Osteoblast (primary cell): ENCODE results near the gene IDUA. TPM values are rescaled to one million over a fixed set of nuclear protein-coding genes. Genes with fewer than 3 reads are reported as not detected.

ENCODE experiments used
- DNase-seq: peaks from one replicate; pipeline ENCODE4 v3.0.0; 2011; ENCODE audit warnings: low spot score, mixed read lengths; ENCODE audit not compliant: insufficient read length; ENCODE audit errors: missing footprints
- H2AFZ ChIP-seq: 2 replicates; pipeline ENCODE4 v1.6.0; 2011; ENCODE audit warnings: mild to moderate bottlenecking, low read length
- H3K27ac ChIP-seq: 2 replicates; pipeline ENCODE4 v1.5.1; 2011; ENCODE audit warnings: mild to moderate bottlenecking, low read depth, low read length, moderate library complexity
- H3K27me3 ChIP-seq: 2 replicates; pipeline ENCODE4 v1.6.0; 2012; ENCODE audit warnings: mild to moderate bottlenecking, control low read depth, inconsistent platforms, low read length, moderate library complexity; ENCODE audit not compliant: insufficient read depth
- H3K36me3 ChIP-seq: 2 replicates; pipeline ENCODE4 v1.5.1; 2011; ENCODE audit warnings: mild to moderate bottlenecking, low read length, control low read depth, moderate library complexity; ENCODE audit not compliant: insufficient read depth
- H3K4me1 ChIP-seq: 2 replicates; pipeline ENCODE4 v1.5.1; 2011; ENCODE audit warnings: mild to moderate bottlenecking, low read length, control low read depth, moderate library complexity; ENCODE audit not compliant: insufficient read depth
- H3K4me2 ChIP-seq: 2 replicates; pipeline ENCODE4 v1.6.0; 2011; ENCODE audit warnings: mild to moderate bottlenecking, low read length; ENCODE audit not compliant: insufficient read depth
- H3K4me3 ChIP-seq: fragments of 200-600 bp; sonication (generic); 3 replicates; pipeline ENCODE4 v1.5.1; 2012; ENCODE audit warnings: mild to moderate bottlenecking, low read length, inconsistent platforms; ENCODE audit not compliant: insufficient read depth
- H3K79me2 ChIP-seq: 2 replicates; pipeline ENCODE4 v1.6.0; 2012; ENCODE audit warnings: mild to moderate bottlenecking, low read length, control low read depth, inconsistent platforms; ENCODE audit not compliant: insufficient read depth
- H3K9me3 ChIP-seq: 2 replicates; pipeline ENCODE4 v1.5.1; 2011; ENCODE audit warnings: low read depth, low read length, control low read depth
- H4K20me1 ChIP-seq: 2 replicates; pipeline ENCODE4 v1.6.0; 2012; ENCODE audit warnings: mild to moderate bottlenecking, low read length, control low read depth; ENCODE audit not compliant: insufficient read depth
- total RNA-seq: library from RNA; depleted of rRNA; stranded (reverse); fragments of >200 nt; gene quantifications from 2 replicates; pipeline ENCODE4 v1.2.3, GENCODE V29; 2012
- TF ChIP-seq, protein P1 (sequence below): IDR thresholded peaks from 2 replicates; pipeline ENCODE4 v1.5.1; 2011; ENCODE audit warnings: mild to moderate bottlenecking, low read depth, low read length, moderate library complexity; ENCODE audit errors: extremely low read depth

The IDUA gene
- total RNA-seq, 1 donor = 26.4 TPM

DNA sequence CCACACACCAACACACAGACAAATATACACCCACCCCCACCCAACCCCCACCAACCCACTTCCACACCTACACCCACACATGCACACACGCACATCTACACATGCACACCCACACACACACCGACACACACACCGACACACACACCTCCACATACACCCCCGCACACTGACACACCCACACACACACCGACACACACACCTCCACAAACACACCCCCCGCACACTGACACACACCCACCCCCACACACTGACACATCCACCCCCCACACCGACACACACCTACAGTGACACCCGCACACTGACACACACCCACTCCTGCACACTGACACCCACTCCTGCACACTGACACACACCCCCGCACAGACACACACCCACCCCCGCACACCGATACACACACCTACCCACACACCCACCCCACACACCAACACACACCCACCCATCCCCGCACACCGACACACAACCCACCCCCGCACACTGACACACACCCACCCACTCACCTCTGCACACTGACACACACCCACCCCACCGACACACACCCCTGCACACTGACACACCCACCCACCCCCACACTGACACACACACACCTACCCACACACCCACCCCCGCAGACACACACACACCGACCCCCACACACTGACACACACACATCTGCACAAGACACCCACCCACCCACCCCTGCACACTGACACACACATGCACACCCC lies 55.7 kb downstream of the IDUA start:
- H2AFZ ChIP-seq = no peak overlapping the region
- no peaks in the 10 kb centered on the region for H3K27me3 ChIP-seq
- H4K20me1 ChIP-seq = no peaks in the 10 kb centered on the region
- TF ChIP-seq, protein P1, sequence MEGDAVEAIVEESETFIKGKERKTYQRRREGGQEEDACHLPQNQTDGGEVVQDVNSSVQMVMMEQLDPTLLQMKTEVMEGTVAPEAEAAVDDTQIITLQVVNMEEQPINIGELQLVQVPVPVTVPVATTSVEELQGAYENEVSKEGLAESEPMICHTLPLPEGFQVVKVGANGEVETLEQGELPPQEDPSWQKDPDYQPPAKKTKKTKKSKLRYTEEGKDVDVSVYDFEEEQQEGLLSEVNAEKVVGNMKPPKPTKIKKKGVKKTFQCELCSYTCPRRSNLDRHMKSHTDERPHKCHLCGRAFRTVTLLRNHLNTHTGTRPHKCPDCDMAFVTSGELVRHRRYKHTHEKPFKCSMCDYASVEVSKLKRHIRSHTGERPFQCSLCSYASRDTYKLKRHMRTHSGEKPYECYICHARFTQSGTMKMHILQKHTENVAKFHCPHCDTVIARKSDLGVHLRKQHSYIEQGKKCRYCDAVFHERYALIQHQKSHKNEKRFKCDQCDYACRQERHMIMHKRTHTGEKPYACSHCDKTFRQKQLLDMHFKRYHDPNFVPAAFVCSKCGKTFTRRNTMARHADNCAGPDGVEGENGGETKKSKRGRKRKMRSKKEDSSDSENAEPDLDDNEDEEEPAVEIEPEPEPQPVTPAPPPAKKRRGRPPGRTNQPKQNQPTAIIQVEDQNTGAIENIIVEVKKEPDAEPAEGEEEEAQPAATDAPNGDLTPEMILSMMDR = no peak
- DNase-seq = no peak
- H3K4me3 ChIP-seq = no peak overlapping the region
- H3K79me2 ChIP-seq = no peaks in the 10 kb centered on the region
- H3K36me3 ChIP-seq = no peaks in the 10 kb centered on the region
- H3K9me3 ChIP-seq = no peaks in the 10 kb centered on the region
- H3K27ac ChIP-seq = no peak overlapping the region
- H3K4me1 ChIP-seq = peaks cover 58% of the 10 kb centered on the region
- H3K4me2 ChIP-seq = no peak overlapping the region

DNA sequence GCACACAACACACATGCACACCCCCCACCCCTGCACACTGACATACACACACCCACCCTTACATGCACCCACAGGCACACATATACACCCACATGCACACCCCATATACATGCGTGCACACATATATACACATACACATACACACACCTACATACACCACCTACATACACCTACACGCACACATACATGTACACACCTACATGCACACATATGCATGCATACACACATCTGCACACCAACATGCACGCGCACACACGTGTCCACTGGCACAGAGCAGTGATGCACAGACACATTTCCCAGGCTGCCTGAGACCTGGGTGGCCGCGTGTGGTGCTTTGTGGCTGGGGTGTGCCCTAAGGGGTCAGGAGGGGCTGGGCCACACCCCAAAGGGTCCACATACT lies 56.3 kb downstream of the IDUA start:
- Histone ChIP-seq H3K4me2 (peak overlapping the region; percentile 64), H3K27me3 (no peaks in the 10 kb centered on the region), H3K9me3 (no peaks in the 10 kb centered on the region), H3K27ac (peak overlapping the region; percentile 58), H3K79me2 (no peaks in the 10 kb centered on the region), H3K4me3 (peak overlapping the region; percentile 30), H2AFZ (no peak overlapping the region), H4K20me1 (no peaks in the 10 kb centered on the region), H3K36me3 (no peaks in the 10 kb centered on the region), H3K4me1 (peaks cover 65% of the 10 kb centered on the region)
- TF ChIP-seq, protein P1 = no peak
- no peak for DNase-seq

DNA sequence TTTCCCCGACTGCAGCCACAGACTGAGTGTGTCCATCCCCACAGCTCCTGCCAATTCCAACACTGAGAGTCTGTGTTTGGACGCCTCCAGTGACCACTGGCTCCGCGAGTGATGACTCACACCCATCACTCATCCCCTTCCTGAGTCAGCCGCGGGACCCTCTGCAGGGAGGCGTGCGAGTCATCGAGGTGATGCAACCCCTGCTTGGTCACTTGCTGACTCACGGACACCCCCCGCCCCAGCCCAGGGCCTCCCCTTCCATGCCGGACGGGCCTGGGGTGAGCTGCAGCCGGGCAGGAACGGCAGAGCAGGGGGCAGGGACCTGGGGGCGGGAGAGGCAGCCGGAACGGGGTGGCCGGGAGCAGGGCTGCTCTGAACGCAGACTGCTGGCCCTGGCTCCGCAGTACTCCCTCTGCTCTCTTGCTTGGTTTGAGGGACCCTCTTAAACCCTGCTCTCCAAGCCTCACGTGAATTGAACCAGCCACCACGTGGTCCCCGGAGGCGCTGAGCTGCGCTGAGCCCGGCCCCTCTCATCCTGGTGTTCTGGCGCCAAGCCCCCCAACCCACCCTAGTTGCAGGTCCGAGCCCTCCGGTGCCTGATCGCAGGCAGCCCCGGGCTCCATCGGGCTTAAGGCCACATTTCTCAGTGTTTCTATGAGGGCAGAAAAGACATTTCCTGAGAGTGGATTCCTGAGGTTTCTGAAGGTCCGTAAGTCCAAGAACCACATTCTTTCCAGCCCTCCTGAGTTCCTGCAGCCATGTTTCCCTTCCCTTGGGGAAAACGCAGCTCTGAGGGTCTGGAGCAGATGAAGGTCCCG lies 57.0 kb downstream of the IDUA start:
- Histone ChIP-seq H3K9me3 (no peaks in the 10 kb centered on the region), H3K27me3 (no peaks in the 10 kb centered on the region), H3K36me3 (no peaks in the 10 kb centered on the region), H3K4me2 (peak overlapping the region; percentile 80), H3K4me3 (peak overlapping the region; percentile 59), H4K20me1 (no peaks in the 10 kb centered on the region), H2AFZ (peak overlapping the region; percentile 87), H3K4me1 (peaks cover 65% of the 10 kb centered on the region), H3K27ac (peak overlapping the region; percentile 98), H3K79me2 (no peaks in the 10 kb centered on the region)
- TF ChIP-seq, protein P1 = no peak
- DNase-seq = peak; percentile 100
